GM23338 (cell line): ENCODE results near the gene SSNA1. TPM values are rescaled to one million over a fixed set of nuclear protein-coding genes. Genes with fewer than 3 reads are reported as not detected.

Source experiments
- ATAC-seq: fragments of 200-7000 bp; cut with Tn5 transposase; 3 replicates; pipeline ENCODE4 v1.9.1; 2020
- DNase-seq: peaks from one replicate; pipeline ENCODE4 v3.0.0-alpha.2; 2015; ENCODE audit warnings: low spot score
- H2AFZ ChIP-seq: fragments of 200-600 bp; sonication (generic); 2 replicates; pipeline ENCODE4 v1.8.0; 2016; ENCODE audit warnings: antibody characterized with exemption, mild to moderate bottlenecking, moderate library complexity
- H3F3A ChIP-seq: fragments of 200-600 bp; sonication (generic); replicated peaks from 2 replicates; pipeline ENCODE4 v1.8.0; 2017; ENCODE audit warnings: antibody characterized with exemption, mixed run types, low read depth
- H3K27ac ChIP-seq: fragments of 200-600 bp; sonication (generic); 2 replicates; pipeline ENCODE4 v1.6.1; 2016; ENCODE audit warnings: low read depth
- H3K27me3 ChIP-seq: fragments of 200-600 bp; sonication (generic); 2 replicates; pipeline ENCODE4 v1.8.0; 2016; ENCODE audit warnings: mild to moderate bottlenecking, mixed run types, moderate library complexity; ENCODE audit not compliant: insufficient read depth
- H3K36me3 ChIP-seq: fragments of 200-600 bp; sonication (generic); 2 replicates; pipeline ENCODE4 v1.8.0; 2016; ENCODE audit warnings: mild to moderate bottlenecking; ENCODE audit not compliant: insufficient read depth
- H3K4me1 ChIP-seq: fragments of 200-600 bp; sonication (generic); 2 replicates; pipeline ENCODE4 v1.8.0; 2016; ENCODE audit warnings: mild to moderate bottlenecking, moderate library complexity; ENCODE audit not compliant: insufficient read depth
- H3K4me2 ChIP-seq: fragments of 200-600 bp; sonication (generic); 2 replicates; pipeline ENCODE4 v1.7.1; 2017; ENCODE audit warnings: mixed run types
- H3K4me3 ChIP-seq: fragments of 200-600 bp; sonication (generic); 2 replicates; pipeline ENCODE4 v1.6.1; 2016; ENCODE audit warnings: mixed run types
- H3K79me2 ChIP-seq: fragments of 200-600 bp; sonication (generic); replicated peaks from 2 replicates; pipeline ENCODE4 v1.8.0; 2017; ENCODE audit warnings: mild to moderate bottlenecking; ENCODE audit not compliant: insufficient read depth
- H3K9me2 ChIP-seq: fragments of 200-600 bp; sonication (generic); 2 replicates; pipeline ENCODE4 v1.8.0; 2017; ENCODE audit not compliant: insufficient read depth
- H4K20me1 ChIP-seq: fragments of 200-600 bp; sonication (generic); replicated peaks from 2 replicates; pipeline ENCODE4 v1.8.0; 2017; ENCODE audit warnings: mild to moderate bottlenecking; ENCODE audit not compliant: insufficient read depth
- H3K27ac Mint-ChIP-seq: 2 replicates; pipeline ENCODE4 v1.8.0; 2020; ENCODE audit warnings: inconsistent platforms, mild to moderate bottlenecking, moderate library complexity, mixed read lengths
- H3K27me3 Mint-ChIP-seq: 3 replicates; pipeline ENCODE4 v1.8.0; 2022; ENCODE audit warnings: low read depth, mild to moderate bottlenecking, moderate library complexity, mixed read lengths, inconsistent platforms; ENCODE audit not compliant: insufficient read depth, poor library complexity
- H3K36me3 Mint-ChIP-seq: 3 replicates; pipeline ENCODE4 v1.8.0; 2021; ENCODE audit warnings: low read depth, mild to moderate bottlenecking, inconsistent platforms, moderate library complexity, mixed read lengths
- H3K4me1 Mint-ChIP-seq: 3 replicates; pipeline ENCODE4 v1.8.0; 2020; ENCODE audit warnings: mild to moderate bottlenecking, inconsistent platforms, mixed read lengths
- H3K4me3 Mint-ChIP-seq: 3 replicates; pipeline ENCODE4 v1.8.0; 2021; ENCODE audit warnings: moderate library complexity, mild to moderate bottlenecking, inconsistent platforms, mixed read lengths
- H3K9me3 Mint-ChIP-seq: 3 replicates; pipeline ENCODE4 v1.8.0; 2020; ENCODE audit warnings: moderate library complexity, mild to moderate bottlenecking, inconsistent platforms, mixed read lengths
- CREB1 ChIP-seq: fragments of 250-450 bp; sonication (Bioruptor Pico); IDR thresholded peaks from 2 replicates; pipeline ENCODE4 v1.5.0; 2020; ENCODE audit warnings: low read depth, mild to moderate bottlenecking, moderate library complexity
- ETS1 ChIP-seq: IDR thresholded peaks from 2 replicates; pipeline ENCODE4 v1.6.1; 2016; ENCODE audit warnings: antibody characterized with exemption
- NANOG ChIP-seq: IDR thresholded peaks from 2 replicates; pipeline ENCODE4 v1.6.1; 2016; ENCODE audit warnings: antibody characterized with exemption, borderline replicate concordance
- polyA plus RNA-seq: library from polyadenylated mRNA; unstranded; fragments of >200 nt; fragmentation: Nextera tagmentation; extraction: Ambion mirVana; gene quantifications from 2 replicates; pipeline ENCODE4 v1.2.1, GENCODE V29; 2016
- total RNA-seq: library from RNA; depleted of rRNA; stranded (reverse); fragments of >200 nt; shearing (Covaris generic); gene quantifications from 2 replicates; pipeline ENCODE4 v1.2.3, GENCODE V29; 2014
- TF ChIP-seq, protein P1 (sequence below), 2 experiments: fragments of 200-600 bp in 1 of 2; sonication (generic) in 1 of 2; conservative IDR thresholded peaks; 2 replicates each; pipeline versions ENCODE4 v1.5.1 to v1.6.1; 2016 to 2017; ENCODE audit warnings: antibody characterized with exemption in 2 of 2, low read depth in 2 of 2, mild to moderate bottlenecking in 2 of 2, moderate library complexity in 1 of 2
- TF ChIP-seq, protein P2 (sequence below): fragments of 250-450 bp; sonication (Bioruptor Pico); IDR thresholded peaks from 2 replicates; pipeline ENCODE4 v1.5.0; 2020; ENCODE audit warnings: mild to moderate bottlenecking, moderate library complexity

SSNA1 gene
- total and polyA plus RNA-seq, 2 experiments from 2014 or later = 132 to 154 TPM

- H3K27me3 ChIP-seq = no peaks in the 10 kb centered on the region
- TF ChIP-seq NANOG (no peak), ETS1 (no peak), CREB1 (no peak)
- TF ChIP-seq, protein P1, sequence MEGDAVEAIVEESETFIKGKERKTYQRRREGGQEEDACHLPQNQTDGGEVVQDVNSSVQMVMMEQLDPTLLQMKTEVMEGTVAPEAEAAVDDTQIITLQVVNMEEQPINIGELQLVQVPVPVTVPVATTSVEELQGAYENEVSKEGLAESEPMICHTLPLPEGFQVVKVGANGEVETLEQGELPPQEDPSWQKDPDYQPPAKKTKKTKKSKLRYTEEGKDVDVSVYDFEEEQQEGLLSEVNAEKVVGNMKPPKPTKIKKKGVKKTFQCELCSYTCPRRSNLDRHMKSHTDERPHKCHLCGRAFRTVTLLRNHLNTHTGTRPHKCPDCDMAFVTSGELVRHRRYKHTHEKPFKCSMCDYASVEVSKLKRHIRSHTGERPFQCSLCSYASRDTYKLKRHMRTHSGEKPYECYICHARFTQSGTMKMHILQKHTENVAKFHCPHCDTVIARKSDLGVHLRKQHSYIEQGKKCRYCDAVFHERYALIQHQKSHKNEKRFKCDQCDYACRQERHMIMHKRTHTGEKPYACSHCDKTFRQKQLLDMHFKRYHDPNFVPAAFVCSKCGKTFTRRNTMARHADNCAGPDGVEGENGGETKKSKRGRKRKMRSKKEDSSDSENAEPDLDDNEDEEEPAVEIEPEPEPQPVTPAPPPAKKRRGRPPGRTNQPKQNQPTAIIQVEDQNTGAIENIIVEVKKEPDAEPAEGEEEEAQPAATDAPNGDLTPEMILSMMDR (conservative IDR thresholded peaks at IDR 0.05; ENCODE audit: low read depth in 2 of 2) = no peak
- TF ChIP-seq, protein P2, sequence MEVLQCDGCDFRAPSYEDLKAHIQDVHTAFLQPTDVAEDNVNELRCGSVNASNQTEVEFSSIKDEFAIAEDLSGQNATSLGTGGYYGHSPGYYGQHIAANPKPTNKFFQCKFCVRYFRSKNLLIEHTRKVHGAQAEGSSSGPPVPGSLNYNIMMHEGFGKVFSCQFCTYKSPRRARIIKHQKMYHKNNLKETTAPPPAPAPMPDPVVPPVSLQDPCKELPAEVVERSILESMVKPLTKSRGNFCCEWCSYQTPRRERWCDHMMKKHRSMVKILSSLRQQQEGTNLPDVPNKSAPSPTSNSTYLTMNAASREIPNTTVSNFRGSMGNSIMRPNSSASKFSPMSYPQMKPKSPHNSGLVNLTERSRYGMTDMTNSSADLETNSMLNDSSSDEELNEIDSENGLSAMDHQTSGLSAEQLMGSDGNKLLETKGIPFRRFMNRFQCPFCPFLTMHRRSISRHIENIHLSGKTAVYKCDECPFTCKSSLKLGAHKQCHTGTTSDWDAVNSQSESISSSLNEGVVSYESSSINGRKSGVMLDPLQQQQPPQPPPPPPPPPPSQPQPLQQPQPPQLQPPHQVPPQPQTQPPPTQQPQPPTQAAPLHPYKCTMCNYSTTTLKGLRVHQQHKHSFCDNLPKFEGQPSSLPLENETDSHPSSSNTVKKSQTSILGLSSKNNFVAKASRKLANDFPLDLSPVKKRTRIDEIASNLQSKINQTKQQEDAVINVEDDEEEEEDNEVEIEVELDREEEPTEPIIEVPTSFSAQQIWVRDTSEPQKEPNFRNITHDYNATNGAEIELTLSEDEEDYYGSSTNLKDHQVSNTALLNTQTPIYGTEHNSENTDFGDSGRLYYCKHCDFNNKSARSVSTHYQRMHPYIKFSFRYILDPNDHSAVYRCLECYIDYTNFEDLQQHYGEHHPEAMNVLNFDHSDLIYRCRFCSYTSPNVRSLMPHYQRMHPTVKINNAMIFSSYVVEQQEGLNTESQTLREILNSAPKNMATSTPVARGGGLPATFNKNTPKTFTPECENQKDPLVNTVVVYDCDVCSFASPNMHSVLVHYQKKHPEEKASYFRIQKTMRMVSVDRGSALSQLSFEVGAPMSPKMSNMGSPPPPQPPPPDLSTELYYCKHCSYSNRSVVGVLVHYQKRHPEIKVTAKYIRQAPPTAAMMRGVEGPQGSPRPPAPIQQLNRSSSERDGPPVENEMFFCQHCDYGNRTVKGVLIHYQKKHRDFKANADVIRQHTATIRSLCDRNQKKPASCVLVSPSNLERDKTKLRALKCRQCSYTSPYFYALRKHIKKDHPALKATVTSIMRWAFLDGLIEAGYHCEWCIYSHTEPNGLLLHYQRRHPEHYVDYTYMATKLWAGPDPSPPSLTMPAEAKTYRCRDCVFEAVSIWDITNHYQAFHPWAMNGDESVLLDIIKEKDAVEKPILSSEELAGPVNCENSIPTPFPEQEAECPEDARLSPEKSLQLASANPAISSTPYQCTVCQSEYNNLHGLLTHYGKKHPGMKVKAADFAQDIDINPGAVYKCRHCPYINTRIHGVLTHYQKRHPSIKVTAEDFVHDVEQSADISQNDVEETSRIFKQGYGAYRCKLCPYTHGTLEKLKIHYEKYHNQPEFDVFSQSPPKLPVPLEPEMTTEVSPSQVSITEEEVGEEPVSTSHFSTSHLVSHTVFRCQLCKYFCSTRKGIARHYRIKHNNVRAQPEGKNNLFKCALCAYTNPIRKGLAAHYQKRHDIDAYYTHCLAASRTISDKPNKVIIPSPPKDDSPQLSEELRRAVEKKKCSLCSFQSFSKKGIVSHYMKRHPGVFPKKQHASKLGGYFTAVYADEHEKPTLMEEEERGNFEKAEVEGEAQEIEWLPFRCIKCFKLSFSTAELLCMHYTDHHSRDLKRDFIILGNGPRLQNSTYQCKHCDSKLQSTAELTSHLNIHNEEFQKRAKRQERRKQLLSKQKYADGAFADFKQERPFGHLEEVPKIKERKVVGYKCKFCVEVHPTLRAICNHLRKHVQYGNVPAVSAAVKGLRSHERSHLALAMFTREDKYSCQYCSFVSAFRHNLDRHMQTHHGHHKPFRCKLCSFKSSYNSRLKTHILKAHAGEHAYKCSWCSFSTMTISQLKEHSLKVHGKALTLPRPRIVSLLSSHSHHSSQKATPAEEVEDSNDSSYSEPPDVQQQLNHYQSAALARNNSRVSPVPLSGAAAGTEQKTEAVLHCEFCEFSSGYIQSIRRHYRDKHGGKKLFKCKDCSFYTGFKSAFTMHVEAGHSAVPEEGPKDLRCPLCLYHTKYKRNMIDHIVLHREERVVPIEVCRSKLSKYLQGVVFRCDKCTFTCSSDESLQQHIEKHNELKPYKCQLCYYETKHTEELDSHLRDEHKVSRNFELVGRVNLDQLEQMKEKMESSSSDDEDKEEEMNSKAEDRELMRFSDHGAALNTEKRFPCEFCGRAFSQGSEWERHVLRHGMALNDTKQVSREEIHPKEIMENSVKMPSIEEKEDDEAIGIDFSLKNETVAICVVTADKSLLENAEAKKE (CRISPR knock-in tag) = no peak
- H3K79me2 ChIP-seq = peaks cover 36% of the 10 kb centered on the region
- no peak overlapping the region for H3K4me2 ChIP-seq
- Mint-ChIP-seq H3K9me3 (no peaks in the 10 kb centered on the region; the same call in 2 of the 3 replicates), H3K27ac (no peak overlapping the region), H3K36me3 (peaks cover 5% of the 10 kb centered on the region), H3K4me3 (no peak overlapping the region), H3K4me1 (peaks cover 16% of the 10 kb centered on the region), H3K27me3 (peaks cover 12% of the 10 kb centered on the region)
- peaks cover 11% of the 10 kb centered on the region for H3K4me1 ChIP-seq
- no peaks in the 10 kb centered on the region for H3K36me3 ChIP-seq
- H4K20me1 ChIP-seq = no peaks in the 10 kb centered on the region; the same call in 1 of the 2 replicates
- H3F3A ChIP-seq = 0 out of 2 replicates have a peak, but pooled peaks cover 2% of the 10 kb centered on the region
- no peaks in the 10 kb centered on the region for H3K9me2 ChIP-seq
- no peak overlapping the region for H3K4me3 ChIP-seq
- DNase-seq (no peak), ATAC-seq (no peak)
- no peak overlapping the region for H2AFZ ChIP-seq
- H3K27ac ChIP-seq = no peak overlapping the region
These were observed 3.9 kb downstream of the SSNA1 start for GRCh38 chr9:137192448-137192780.
